ENCODE measurements around the gene RPS27A. TPM values are rescaled to one million over a fixed set of nuclear protein-coding genes. Genes with fewer than 3 reads are reported as not detected.
"Not testable (repeated sequence)": the region's sequence is repeated elsewhere in the genome, so short reads cannot be mapped to it uniquely, and the experiment has no call there.

The RPS27A gene
- total RNA-seq, 1 donor: 1,968 TPM

GRCh38 chr2:55268907-55269644 lies 36.6 kb downstream of the RPS27A start, which contains the start of gene MTIF2:
Gene MTIF2, minus strand, starts transcription at chr2:55269231. Its CDS starts 5,373 bp downstream, at chr2:55263858.
- peak within 1 kb of the TSS; percentile 69 for H3K4me3 ChIP-seq (ENCODE audit: low read length)
- peaks cover 16% of the 10 kb centered on the region for H3K4me1 ChIP-seq (ENCODE audit: insufficient read depth, low read length)
- H3K27me3 ChIP-seq (ENCODE audit: insufficient read depth, low read length): no peaks in the 10 kb centered on the region
- no peaks in the 10 kb centered on the region for H3K9me3 ChIP-seq (ENCODE audit: low read depth, low read length)

- Histone ChIP-seq H3K4me1 (ENCODE audit: insufficient read depth, low read length) (peaks cover 16% of the 10 kb centered on the region), H3K27me3 (ENCODE audit: insufficient read depth, low read length) (no peaks in the 10 kb centered on the region), H3K4me3 (ENCODE audit: low read length) (peak overlapping the region; percentile 69), H3K9me3 (ENCODE audit: low read depth, low read length) (no peaks in the 10 kb centered on the region)
Observed at GRCh38 chr2:55269645-55269990, 37.1 kb downstream of the RPS27A start.

GRCh38 chr2:55274346-55274745 lies 41.9 kb downstream of the RPS27A start:
- H3K9me3 ChIP-seq (ENCODE audit: low read depth, low read length); H3K27me3 ChIP-seq (ENCODE audit: insufficient read depth, low read length); H3K4me3 ChIP-seq (ENCODE audit: low read length); H3K4me1 ChIP-seq (ENCODE audit: insufficient read depth, low read length): not testable (repeated sequence)

GRCh38 chr2:55277310-55277709 lies 44.8 kb downstream of the RPS27A start:
- Histone ChIP-seq H3K27me3 (ENCODE audit: insufficient read depth, low read length) (no peaks in the 10 kb centered on the region), H3K9me3 (ENCODE audit: low read depth, low read length) (no peaks in the 10 kb centered on the region), H3K4me1 (ENCODE audit: insufficient read depth, low read length) (peaks cover 5% of the 10 kb centered on the region)

GRCh38 chr2:55279214-55279835 lies 46.8 kb downstream of the RPS27A start:
- peaks cover 16% of the 10 kb centered on the region for H3K4me1 ChIP-seq (ENCODE audit: insufficient read depth, low read length)
- H3K4me3 ChIP-seq (ENCODE audit: low read length); H3K27me3 ChIP-seq (ENCODE audit: insufficient read depth, low read length); H3K9me3 ChIP-seq (ENCODE audit: low read depth, low read length): not testable (repeated sequence)

More at GRCh38 chr2:55277310-55277709, 44.8 kb downstream of the RPS27A start:
- H3K4me3 ChIP-seq (ENCODE audit: low read length): no peak overlapping the region

GRCh38 chr2:55279859-55280424 lies 47.5 kb downstream of the RPS27A start:
- not testable (repeated sequence) for H3K27me3 ChIP-seq (ENCODE audit: insufficient read depth, low read length); H3K9me3 ChIP-seq (ENCODE audit: low read depth, low read length); H3K4me3 ChIP-seq (ENCODE audit: low read length)
- peaks cover 16% of the 10 kb centered on the region for H3K4me1 ChIP-seq (ENCODE audit: insufficient read depth, low read length)

GRCh38 chr2:55280851-55281546 lies 48.5 kb downstream of the RPS27A start:
- not testable (repeated sequence) for H3K9me3 ChIP-seq (ENCODE audit: low read depth, low read length); H3K27me3 ChIP-seq (ENCODE audit: insufficient read depth, low read length); H3K4me3 ChIP-seq (ENCODE audit: low read length)
- H3K4me1 ChIP-seq (ENCODE audit: insufficient read depth, low read length): peaks cover 16% of the 10 kb centered on the region

GRCh38 chr2:55282110-55282917 lies 49.8 kb downstream of the RPS27A start:
- Histone ChIP-seq H3K27me3 (ENCODE audit: insufficient read depth, low read length) (no peaks in the 10 kb centered on the region), H3K9me3 (ENCODE audit: low read depth, low read length) (no peaks in the 10 kb centered on the region), H3K4me1 (ENCODE audit: insufficient read depth, low read length) (peaks cover 16% of the 10 kb centered on the region), H3K4me3 (ENCODE audit: low read length) (peak overlapping the region; percentile 87)

GRCh38 chr2:55283083-55283482 lies 50.6 kb downstream of the RPS27A start:
- Histone ChIP-seq H3K4me3 (ENCODE audit: low read length) (no peak overlapping the region), H3K9me3 (ENCODE audit: low read depth, low read length) (no peaks in the 10 kb centered on the region), H3K4me1 (ENCODE audit: insufficient read depth, low read length) (peaks cover 16% of the 10 kb centered on the region), H3K27me3 (ENCODE audit: insufficient read depth, low read length) (no peaks in the 10 kb centered on the region)

Other genes with a start within 250 kb of the RPS27A start
- 76.5 TPM for gene RTN4, start 182.2 kb upstream of the RPS27A start, total RNA-seq
- 4.9 TPM for gene CLHC1, start 395 bp upstream of the RPS27A start, total RNA-seq
- gene MTIF2, start 36.5 kb downstream of the RPS27A start, total RNA-seq: 16.6 TPM
- gene CCDC88A, start 187.2 kb downstream of the RPS27A start, total RNA-seq: 50.3 TPM